ENCODE results near the gene GPM6B.

Gene GPM6B, protein sequence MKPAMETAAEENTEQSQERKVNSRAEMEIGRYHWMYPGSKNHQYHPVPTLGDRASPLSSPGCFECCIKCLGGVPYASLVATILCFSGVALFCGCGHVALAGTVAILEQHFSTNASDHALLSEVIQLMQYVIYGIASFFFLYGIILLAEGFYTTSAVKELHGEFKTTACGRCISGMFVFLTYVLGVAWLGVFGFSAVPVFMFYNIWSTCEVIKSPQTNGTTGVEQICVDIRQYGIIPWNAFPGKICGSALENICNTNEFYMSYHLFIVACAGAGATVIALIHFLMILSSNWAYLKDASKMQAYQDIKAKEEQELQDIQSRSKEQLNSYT

DNA sequence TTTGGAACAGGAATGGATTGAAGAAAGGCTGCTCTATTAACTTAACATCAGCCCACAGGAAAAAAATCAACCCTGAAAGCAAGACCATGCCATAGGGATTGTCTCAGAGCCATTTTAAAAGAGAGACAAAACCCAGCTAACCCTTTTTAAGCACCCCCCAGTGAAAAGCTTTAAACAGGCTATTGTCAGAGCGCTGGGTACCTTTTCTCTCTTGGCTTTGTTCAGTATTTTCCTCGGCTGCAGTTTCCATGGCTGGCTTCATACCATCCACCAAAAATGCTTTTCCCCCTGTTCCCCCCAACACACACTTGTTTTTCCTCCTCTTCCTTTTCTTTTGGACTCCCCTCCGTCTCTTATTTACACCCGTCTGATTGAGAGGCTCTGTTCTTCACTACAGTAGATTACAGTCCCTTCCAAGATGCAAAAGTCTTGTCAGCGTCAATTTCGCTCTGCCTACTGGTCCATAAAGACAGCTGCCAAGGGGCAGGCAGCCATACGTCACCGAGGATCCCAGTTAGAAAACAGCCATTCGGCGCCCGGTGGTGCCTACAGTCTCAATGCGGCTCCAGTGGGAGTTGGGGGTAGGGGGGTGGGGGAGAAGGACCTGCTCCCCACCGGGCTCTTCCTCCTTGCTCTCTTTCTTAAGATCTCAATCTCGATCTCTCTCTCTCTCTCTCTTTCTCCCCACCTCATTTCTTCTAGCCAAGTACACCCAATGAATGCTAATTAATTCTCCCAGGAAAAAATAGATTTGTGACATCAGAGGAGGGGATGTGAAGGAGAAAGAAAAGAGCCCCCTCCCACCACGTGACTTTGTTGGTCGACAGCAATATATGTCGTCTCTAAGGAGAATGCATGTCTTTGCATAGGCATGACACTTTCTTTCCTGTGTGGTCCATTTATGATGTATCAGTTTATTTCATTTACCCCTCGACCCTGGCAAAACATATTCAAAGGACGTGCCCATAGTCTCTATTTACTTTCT, at the start of gene GPM6B:
GPM6B (minus strand) TSS at position 451 of the 985 bp plus-strand sequence; CDS start at position 262, 189 bp downstream.
- no peak for DNase-seq

DNA sequence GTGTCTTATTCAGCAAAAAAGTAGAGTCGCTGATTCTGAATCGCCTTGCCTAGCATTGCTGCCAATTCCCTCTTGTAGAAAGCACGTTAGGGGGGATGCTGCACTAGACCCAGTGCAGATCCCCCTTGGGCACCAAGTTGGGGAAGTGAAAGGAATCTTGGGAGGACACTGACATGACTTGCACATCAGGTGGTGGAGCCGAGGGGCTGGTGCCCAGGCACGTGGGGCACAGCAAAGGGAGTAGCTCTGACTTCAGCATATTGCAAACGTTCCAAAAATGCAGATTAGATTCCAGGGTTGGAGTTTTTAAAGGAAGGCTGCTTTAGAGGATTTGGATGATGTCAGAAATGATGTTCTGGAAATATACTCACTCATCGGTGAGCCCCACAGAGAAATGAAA, 47.4 kb upstream of the GPM6B start:
- DNase-seq: no peak

DNA sequence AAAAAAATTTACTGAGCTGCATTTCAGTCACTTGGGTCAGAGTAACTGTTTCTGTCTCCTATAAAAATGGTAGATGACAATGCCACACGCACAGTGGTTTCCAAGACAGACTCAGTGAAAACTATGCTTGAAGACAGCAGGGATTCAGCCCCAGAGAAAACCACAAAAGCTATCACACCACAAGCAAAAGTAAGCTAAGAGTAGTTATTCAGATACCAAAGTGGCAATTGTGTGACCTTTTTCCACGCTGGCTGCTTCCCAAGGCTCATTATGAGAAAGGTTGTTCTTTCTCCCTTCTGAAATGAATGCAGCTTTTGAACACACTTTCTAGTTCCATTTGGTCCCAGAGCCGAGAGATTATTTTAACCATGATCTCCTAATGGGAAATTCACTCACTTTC, 46.4 kb upstream of the GPM6B start:
- no peak for DNase-seq

DNA sequence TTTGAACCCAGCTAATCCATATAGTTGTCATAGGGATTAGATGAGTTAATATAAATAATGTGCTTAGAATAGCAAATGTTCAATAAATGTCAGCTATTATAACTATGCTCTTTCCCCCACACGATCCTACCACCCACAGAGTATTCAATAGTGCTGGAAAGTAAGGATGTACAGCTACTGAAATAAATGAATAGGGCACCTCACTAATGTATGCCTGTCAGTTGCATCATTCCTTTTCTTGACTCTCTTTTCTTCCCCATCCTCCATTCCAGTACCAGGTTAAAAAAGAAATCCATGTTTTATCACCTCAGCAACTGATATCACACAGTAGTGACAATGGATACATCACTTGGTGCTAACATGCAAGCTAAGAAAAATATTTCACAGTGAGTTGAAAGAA, 42.8 kb upstream of the GPM6B start:
- no peak for DNase-seq

DNA sequence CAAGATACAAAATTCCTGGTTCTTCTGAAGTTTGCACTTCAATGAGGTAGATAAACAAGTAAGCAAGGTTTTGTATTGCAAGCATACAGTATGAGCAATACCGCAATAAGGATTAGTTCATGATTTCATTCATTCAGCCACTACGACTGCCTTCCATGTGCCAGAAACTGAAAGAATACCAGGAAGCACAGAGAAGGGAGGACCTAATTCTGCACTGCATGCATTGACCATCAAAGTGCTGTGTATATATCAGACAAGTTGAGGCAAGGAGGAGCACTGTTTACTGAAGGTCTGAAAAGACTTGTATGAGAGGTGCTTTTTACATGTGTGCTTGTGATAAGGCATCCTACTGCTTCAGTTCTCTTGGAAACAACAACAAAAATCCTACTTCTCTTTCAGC, 40.9 kb upstream of the GPM6B start:
- DNase-seq: no peak

DNA sequence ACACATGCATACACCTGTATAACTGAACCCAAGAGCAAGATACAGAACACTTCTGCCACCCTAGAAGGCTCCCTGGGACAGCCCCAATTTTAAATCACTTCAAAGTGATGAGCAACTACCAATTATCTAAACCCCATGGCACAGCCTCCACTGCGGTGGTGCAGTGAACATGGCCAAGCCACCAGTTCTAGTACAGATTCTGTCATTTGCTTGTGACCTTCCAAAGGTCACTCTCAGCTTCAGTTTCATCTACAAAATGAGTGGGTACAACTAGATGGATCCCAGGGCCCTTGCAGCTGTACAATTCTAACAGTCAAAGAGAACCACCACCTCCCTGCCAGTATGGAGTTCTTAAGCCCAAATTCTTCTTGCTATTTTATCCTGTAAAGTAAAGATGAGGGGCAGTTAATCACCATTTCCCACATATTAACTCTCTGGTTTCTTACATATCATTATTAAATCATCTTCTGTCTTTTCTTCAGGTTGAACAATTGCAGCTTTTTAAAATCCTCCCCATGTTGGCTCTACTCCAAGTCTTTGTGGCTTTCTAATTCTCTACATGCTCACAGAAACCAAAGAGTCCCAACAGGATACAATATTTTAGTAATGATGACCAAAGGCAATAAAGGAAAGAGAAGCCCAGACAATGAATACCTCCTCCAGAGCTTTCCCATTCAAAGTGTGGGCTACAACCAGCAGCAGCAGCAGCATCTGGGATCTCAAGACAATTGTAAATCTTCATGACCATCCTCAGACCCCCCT, 39.0 kb upstream of the GPM6B start:
- no peak for DNase-seq

DNA sequence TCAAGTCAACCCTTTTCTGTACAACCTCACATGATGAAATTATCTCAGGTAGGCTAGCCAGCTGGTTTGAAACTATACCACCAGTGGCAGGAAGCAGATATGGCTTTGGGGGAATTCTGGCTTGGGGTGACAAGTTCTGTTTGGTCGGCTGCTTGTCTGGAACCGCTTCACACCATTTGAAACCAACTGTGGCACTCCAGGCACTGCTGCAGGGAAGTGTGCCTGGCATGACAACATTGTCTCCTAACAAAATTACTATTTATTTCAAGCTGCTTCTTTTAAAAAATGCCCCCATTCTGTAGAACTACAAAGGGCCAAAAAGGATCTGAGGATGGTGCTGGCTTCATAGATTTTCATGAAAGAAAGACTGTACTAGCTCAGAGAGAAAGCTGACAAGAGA, 37.1 kb upstream of the GPM6B start:
- no peak for DNase-seq

DNA sequence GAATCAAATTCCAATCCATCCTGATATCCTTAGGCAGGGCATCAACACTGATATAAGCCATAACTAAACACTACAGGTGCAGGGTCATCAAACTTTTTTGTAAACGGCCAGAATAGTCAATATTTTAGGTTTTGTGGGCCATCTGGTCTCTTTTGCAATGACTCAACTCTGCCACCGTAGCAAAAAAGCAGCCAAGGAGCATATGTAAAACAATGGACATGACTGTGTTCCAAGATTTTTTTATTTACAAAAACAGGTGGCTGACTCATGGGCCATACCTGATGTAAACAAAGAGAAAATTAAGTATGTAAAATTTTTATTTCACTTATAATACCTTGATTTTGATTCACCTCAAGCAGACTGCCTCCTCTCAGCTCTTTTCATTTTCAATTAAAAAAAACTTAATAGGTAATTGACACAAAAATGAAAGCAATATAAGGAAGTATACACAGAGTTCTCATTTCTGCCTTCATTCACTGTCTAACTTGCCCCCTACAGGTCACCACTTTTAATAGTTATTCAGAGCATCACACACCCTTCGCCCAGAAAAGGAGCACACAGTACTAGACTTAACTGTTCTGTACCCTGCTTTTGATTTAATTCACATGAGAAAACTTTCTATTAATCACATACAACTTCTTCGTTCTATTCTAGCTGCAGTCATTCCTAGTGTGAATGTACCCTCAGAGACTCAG, 35.3 kb upstream of the GPM6B start:
- no peak for DNase-seq

DNA sequence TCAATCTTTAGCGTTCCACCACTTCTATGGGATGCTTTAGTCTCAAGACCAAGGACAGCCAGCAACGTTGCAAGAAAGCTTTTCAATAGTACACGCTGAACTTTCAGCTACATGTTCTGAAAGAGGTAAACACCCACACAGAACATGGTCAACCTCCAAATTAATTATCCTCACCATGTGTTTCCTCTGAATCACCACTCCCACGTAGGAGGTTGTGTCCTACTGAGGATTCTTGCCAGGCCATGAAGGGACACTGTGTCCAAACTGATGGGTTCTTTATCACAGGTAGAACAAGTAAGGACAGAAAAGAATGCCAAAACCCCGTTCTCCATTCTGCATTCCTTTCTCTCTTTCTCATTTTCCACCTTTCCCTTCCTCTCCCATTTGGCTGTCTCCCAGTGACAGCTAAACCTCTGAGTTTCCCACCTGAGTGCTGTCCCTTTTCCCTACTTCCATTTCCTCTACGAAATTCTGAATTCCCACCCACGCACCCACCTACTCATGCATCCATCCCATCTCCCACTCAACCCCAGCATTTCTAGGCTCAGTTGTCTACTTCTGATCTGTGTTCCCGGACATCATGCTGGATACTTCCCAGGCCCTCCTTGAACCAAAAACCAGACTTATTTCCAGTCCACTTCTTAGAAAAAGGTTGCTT, 29.0 kb upstream of the GPM6B start:
- no peak for DNase-seq

DNA sequence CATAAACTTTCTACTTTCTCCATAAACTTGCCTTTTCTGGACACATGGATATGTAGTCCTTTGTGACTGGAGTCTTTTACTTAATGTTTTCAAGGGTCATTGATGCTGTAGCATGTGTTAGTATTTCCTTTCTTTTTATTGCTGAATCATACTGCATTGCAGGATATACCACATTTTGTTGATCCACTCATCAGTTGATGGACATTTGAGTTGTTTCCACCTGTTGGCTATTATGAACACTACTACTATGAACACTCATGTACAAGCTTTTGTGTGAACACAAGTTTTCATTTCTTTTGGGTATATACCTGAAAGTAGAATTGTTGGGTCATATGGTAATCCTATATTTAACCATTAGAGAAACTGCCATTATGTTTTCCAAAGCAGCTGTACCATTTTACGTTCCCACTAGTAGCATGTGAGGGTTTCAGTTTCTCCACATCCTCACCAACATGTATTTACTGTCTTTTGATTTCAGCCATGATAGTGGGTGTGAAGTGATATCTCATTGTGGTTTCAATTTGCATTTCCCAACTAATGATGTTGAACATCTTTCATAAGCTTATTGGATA, 26.3 kb upstream of the GPM6B start:
- no peak for DNase-seq

DNA sequence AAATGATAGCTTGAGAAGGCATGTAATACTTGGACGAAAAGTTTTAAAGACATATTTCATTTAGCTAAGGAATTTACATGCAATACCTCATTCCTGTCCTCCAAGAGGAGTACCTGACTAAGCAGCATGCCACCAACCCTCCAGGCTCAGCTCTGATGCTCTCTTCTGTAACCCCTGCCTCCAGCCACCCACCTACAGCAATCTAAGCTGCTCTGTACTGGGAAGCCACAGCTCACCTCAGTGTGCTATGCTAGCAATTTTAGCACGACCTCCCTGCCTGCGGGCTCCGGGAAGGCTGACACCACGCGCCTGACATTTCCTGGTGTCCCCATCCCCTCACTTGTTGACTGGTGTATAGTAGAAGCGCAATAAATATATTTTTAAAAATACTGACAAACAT, 23.2 kb upstream of the GPM6B start:
- DNase-seq: no peak

DNA sequence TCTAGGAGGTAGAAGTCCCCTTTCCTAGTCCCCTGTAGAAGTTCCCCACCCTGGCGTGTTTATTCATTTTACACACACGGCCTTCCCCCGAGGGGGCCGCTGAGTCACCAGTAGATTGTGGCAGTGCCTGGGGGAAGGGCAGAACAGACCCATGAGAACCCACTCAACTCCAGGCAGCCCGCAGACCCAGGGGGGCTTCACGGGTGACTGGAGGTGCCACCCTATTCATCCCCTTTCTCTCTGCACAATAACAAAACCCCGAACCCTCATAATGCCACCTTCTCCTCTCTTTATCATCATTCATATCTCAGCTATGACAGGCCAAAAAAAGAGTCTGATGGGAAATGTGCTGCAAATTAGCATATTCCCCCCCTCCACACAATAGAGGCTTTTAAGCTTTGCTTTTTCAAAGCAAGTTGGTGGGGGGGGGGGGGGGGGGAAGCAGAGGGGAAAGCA, 20.4 kb upstream of the GPM6B start:
- DNase-seq: no peak

DNA sequence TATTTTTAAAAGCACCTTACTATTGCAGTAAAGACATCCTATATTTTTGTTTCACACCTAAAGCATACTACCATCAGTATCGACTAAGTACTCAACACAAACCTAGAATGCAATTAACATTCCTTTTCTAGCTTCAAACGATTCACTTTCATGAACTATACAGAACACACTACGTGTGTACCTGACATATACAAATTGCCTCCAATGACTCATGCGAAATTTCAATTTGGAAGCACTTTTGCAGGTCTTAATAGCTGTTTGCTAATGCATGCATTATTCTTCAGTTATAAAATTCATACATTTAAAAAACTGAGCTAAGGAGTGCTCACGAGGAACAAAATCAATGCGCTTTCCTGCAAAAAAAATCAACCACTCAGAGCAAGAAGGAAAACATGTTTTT, 19.7 kb upstream of the GPM6B start:
- DNase-seq: no peak

DNA sequence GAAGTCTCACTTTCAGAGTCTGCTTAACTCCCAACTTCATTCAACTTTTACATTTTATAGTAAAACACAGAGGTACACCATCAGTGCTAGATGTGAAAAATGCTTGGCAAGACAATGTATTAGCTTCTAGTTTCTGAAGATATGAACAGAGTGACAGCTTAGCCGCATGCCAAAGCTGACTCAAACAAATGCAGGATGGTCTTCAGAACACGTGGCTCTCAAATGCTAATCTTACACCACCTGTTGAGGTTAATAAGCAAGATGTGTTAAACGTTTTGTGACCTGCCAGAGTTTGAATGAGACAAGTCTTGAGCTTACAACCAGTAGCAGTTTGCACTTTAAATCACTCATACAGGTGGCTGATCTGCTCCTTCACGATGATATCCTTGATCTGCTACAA, 18.9 kb upstream of the GPM6B start:
- DNase-seq: no peak

DNA sequence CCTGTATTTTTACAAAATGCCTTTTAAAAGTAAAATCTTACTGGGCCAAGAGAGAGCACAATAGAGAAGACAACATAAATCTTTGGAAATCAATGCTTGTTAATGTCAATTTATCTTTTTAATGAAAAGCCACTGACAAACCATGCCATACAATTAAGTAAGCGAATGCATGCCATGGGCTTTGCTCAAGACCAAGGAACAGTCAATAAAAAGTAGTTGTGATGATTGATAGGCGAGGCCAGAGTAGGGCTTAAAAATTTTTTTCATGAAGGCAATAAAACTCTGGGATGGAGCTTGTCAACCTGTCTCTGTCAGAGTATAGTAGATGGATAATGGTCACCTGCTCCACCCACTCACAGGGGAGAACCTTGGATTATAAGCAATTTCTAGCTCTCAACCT, 17.5 kb upstream of the GPM6B start:
- no peak for DNase-seq

DNA sequence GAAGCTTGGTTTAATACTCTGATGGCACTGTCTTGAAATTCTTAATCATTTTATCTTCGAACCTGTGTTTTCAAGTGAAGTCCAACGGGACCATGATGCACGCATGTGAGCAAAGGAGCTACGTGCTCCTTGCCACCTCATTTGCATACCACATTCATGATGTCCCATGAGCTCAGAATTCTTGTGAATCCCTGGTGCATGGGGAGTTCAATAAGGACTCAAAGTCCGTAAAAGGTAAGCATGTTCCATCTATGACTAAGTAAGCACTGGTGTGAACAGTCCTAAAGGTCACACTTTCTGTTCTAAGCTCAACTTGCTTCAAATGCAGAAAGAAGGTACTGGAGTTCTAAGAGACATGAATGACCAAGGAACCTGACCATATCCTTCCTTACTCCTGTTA, 13.1 kb upstream of the GPM6B start:
- no peak for DNase-seq

DNA sequence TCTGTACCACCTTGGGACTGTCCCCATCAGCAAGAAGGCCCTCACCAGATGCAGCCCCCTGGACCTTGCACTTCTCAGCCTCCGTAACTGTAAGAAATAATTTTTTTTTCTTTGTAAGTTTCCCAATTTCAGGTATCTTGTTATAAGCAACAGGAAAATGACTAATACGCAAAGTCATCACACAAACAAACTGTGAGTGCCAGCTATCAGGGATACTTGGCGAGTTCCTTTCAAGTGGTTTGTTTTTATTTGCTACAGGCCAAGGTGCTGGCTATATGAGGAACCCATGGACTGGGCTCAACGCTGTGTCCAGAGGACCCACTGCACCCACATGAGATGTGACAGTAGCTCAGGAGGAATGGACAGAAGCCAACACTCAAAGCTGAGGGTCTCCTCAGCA, 11.5 kb upstream of the GPM6B start:
- DNase-seq: no peak

DNA sequence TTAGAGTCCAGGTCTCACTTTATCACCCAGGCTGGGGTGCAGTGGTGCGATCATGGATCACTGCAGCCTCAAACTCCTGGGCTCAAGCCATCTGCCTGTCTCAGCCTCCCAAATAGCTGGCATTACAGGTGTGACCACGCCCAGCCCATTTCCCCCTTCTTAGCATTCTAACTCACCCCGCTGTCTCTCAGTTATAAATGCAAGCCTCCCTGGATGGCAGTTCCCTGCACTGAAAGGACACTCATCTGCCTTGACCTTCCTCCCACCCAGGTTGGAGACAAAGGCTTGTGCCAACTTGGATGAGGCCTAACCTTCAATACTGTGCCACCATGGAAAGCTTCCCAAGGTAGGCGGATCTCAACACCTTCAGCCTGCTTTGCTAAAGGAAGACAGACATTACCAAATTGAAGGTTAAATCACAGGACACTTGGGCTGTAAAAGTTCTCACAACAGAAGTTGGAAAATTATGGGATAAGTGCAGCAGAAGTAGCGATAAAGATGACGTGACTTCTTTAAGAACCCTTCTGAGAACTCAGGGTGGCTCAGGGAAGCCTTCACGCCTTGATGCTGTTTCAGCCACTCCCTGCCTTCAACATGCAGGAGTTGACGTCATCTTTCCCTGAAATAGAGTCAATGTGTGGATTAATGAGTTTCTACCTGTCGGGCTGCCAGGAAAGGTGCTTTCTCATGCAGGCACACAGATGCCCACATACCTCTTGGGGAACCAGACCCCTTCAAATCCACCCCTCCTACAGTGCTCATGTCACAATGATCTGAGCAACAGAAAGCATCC, 10.6 kb upstream of the GPM6B start:
- DNase-seq: no peak

DNA sequence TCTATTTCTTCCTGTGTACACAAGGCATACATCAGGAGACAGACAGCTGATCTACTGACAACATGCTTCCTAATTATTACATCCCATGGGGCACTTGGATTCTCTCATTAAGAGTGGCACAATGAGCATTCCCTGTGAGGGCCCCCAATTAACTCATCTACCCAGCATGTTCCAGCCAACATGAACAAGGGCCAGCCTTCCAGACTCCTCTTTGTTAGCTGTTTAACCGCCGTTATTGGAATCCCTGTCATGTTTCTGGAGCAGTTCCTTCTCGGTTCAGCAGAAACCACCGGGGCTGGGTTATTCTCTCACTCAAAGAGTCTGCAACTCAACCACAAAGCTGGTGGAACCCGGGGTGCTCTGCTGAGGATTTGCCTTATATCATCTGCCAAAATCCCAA, 9.9 kb upstream of the GPM6B start:
- DNase-seq: no peak

DNA sequence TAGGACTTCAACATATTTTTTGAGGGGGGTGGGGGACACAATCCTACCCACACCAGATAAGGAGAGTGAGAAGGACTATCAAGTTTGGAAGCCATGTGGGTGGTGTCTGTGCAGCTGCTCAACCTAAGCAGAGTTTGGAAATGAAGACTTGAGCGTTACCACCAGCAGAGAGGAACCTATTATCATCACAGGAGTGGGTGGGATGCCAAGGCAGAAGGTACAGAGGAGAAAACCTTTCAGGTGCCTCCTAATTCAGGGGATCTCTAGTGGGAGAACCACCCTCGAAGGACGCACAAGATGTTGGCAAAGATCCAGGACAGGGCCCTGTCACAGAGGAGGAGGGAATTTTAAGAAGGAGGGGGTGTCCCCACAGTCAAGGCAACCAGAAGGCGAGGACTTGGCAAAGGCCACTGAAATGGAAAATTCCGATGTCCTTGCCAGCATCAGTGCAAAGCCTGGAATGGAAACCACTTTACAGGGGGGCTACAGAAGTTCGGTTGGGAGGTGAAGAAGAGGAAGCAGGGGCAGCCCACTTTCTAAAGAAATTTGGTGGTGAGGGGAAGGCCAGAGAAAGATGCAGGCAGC, 8.4 kb upstream of the GPM6B start:
- no peak for DNase-seq

Data from right hindlimb (tissue), 1 donor.